Dermis blood vessel endothelial cell (primary cell): Measurements from ENCODE around the gene GAD2. TPM values are rescaled to one million over a fixed set of nuclear protein-coding genes. Genes with fewer than 3 reads are reported as not detected.

Experiments
- DNase-seq: peaks from one replicate; pipeline ENCODE4 v3.0.0; 2010
- total RNA-seq: library from RNA; depleted of rRNA; stranded (reverse); fragments of >200 nt; gene quantifications from 2 replicates; pipeline ENCODE4 v1.2.3, GENCODE V29; 2014

Gene GAD2
- total RNA-seq, 1 donor from 2014 or later, result not detected

GRCh38 chr10:26225322-26225721 lies 8.7 kb downstream of the GAD2 start:
- DNase-seq, result no peak

GRCh38 chr10:26227786-26228185 lies 11.2 kb downstream of the GAD2 start:
- no peak for DNase-seq

GRCh38 chr10:26232174-26232573 lies 15.6 kb downstream of the GAD2 start:
- no peak for DNase-seq

- no peak for DNase-seq
Measured at GRCh38 chr10:26235761-26236160, 19.2 kb downstream of the GAD2 start.

- no peak for DNase-seq
Measured at GRCh38 chr10:26238378-26238777, 21.8 kb downstream of the GAD2 start.

GRCh38 chr10:26242706-26243350 lies 26.3 kb downstream of the GAD2 start:
- DNase-seq, result no peak

GRCh38 chr10:26243351-26243720 lies 26.8 kb downstream of the GAD2 start:
- no peak for DNase-seq

- no peak for DNase-seq
Measured at GRCh38 chr10:26249681-26250080, 33.1 kb downstream of the GAD2 start.

- no peak for DNase-seq
Measured at GRCh38 chr10:26251925-26252324, 35.4 kb downstream of the GAD2 start.

GRCh38 chr10:26254616-26255015 lies 38.0 kb downstream of the GAD2 start:
- DNase-seq, result no peak

- DNase-seq, result no peak
Measured at GRCh38 chr10:26259341-26259740, 42.8 kb downstream of the GAD2 start.

GRCh38 chr10:26269754-26270153 lies 53.2 kb downstream of the GAD2 start:
- no peak for DNase-seq

- DNase-seq, result no peak
Measured at GRCh38 chr10:26274391-26274790, 57.8 kb downstream of the GAD2 start.

GRCh38 chr10:26278295-26278694 lies 61.7 kb downstream of the GAD2 start:
- no peak for DNase-seq

- DNase-seq, result no peak
Measured at GRCh38 chr10:26290236-26290635, 73.7 kb downstream of the GAD2 start.

GRCh38 chr10:26291721-26292480 lies 75.3 kb downstream of the GAD2 start:
- DNase-seq, result no peak

GRCh38 chr10:26296360-26296759 lies 79.8 kb downstream of the GAD2 start:
- DNase-seq, result no peak

GRCh38 chr10:26300001-26300400 lies 83.4 kb downstream of the GAD2 start:
- no peak for DNase-seq

- DNase-seq, result no peak
Measured at GRCh38 chr10:26303366-26303765, 86.8 kb downstream of the GAD2 start.

GRCh38 chr10:26310361-26310760 lies 93.8 kb downstream of the GAD2 start:
- no peak for DNase-seq

GRCh38 chr10:26311383-26311940 lies 94.9 kb downstream of the GAD2 start:
- no peak for DNase-seq

- DNase-seq, result no peak
Measured at GRCh38 chr10:26314265-26315013, 97.9 kb downstream of the GAD2 start.

GRCh38 chr10:26318672-26319071 lies 102.1 kb downstream of the GAD2 start:
- no peak for DNase-seq
